ENCODE measurements around the gene DLX4. TPM values are rescaled to one million over a fixed set of nuclear protein-coding genes. Genes with fewer than 3 reads are reported as not detected.

Gene DLX4
- total and polyA plus RNA-seq, 3 experiments from 2014 or later, result 0.58 to 0.88 TPM; not detected in 1

DNA sequence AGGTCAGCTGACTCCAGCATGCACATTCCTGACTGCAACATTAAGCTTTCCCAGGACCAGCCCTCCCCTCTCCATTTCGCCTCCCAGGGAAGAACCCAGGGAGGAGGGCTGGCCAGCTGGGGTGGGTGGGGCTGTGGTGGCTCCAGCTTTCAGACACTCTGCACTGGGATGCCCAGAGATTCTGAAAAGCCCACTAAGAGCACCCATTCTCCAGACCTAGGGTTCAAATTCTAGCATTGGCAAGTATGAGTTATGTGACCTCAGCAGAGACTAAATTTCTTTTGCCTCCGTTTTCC lies 18.2 kb downstream of the DLX4 start:
- peaks cover 20% of the 10 kb centered on the region for H3K27me3 ChIP-seq (ENCODE audit: insufficient read depth, low read length, poor library complexity, severe bottlenecking)

DNA sequence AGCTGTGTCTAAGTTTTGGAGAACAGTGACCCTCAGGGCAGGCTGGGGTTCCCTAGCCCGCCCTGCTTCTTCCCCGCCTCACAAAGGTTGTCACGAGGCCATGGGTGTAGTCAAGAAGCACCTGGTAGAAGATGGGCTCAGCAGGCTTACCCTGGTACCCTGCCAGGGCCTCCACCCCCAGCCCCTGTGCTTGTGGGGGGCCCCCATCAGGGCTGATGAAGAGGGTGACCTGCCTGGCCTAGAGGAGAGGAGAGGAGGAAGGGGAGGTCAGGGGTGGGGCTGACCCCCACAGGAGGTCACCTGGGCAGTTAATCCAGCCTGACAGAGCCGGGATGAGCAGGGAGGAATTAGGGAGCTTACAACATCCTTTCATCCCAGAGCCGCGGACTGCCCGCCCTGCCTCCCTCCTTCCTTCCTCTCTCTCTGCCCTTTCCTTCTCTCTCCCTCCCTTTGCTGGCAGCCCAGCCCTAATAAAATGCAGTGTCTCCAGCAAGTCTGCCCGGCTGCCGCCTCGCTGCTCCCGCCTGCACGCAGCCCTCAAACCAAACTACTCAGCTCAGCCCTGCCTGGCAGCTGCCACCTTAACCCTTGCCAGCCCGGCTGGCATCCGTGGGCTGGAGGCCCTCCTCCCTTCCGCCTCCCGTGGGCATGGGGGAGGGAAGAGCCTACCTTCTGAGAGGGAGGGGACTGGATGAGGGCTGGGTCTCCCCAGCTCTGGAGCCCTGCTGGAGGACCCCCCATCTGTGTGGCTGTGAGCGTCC lies 18.9 kb downstream of the DLX4 start:
- peaks cover 41 to 77% of the 10 kb centered on the region in 2 donors for H3K27me3 Mint-ChIP-seq
- H3K4me3 Mint-ChIP-seq, result no peak overlapping the region

More for the DNA sequence above, 18.2 kb downstream of the DLX4 start:
- Mint-ChIP-seq H3K4me3 (no peak overlapping the region), H3K4me1 (no peaks in the 10 kb centered on the region), H3K36me3 (peaks cover 0 to 3% (median 0%) of the 10 kb centered on the region in 3 donors), H3K27ac (no peak overlapping the region), H3K9me3 (no peaks in the 10 kb centered on the region), H3K27me3 (peaks cover 40 to 73% of the 10 kb centered on the region in 2 donors)
- Histone ChIP-seq H3K9me3 (ENCODE audit: low read length) (no peaks in the 10 kb centered on the region), H3K27ac (ENCODE audit: low read depth, low read length) (no peak overlapping the region), H3K36me3 (ENCODE audit: insufficient read depth, low read length) (no peaks in the 10 kb centered on the region), H3K4me3 (ENCODE audit: low read length) (no peak overlapping the region), H3K4me1 (ENCODE audit: insufficient read depth, low read length) (no peaks in the 10 kb centered on the region)
- no peak for DNase-seq
- POLR2A ChIA-PET, result no interaction called here
- CTCF ChIA-PET, result interaction anchor here (2.0 to 3.6 kb wide), 3 partner anchors 10 to 35 kb away, joined by 5 to 28 read pairs (median 11); no protein-coding TSS in a partner anchor

DNA sequence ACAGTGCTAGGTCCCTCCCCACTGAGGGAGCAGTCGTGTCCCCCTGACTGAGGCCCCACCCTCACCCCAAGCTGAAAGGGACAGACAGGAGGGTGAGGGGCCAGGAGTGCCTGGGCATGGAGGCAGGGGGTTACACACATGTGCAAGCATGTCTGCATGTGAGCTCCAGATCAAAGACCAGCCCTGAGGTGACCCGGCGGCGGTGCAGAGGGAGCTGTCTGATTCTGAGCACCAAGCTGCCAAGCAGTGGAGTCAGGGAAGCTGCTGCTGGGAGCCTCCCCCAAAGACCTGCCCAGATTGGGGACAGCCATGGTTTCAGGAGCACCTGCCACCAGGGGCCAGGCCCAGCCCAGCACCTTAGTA lies 20.5 kb downstream of the DLX4 start:
- POLR2A ChIA-PET, result no interaction called here
- H3K9me3 ChIP-seq (ENCODE audit: low read length), result no peaks in the 10 kb centered on the region
- peaks cover 38% of the 10 kb centered on the region for H3K27me3 ChIP-seq (ENCODE audit: insufficient read depth, low read length, poor library complexity, severe bottlenecking)
- peaks cover 8 to 13% (median 12%) of the 10 kb centered on the region in 3 donors for H3K4me1 Mint-ChIP-seq
- H3K27ac Mint-ChIP-seq, result no peak overlapping the region
- peaks cover 0 to 3% (median 0%) of the 10 kb centered on the region in 3 donors for H3K36me3 Mint-ChIP-seq
- CTCF ChIA-PET, result interaction anchor here (0.9 to 1.4 kb wide), 4 partner anchors 9 to 433 kb away, joined by 3 to 6 read pairs (median 4); no protein-coding TSS in a partner anchor
- H3K4me3 Mint-ChIP-seq, result no peak overlapping the region
- H3K4me3 ChIP-seq (ENCODE audit: low read length), result no peak overlapping the region
- no peak for DNase-seq
- H3K9me3 Mint-ChIP-seq, result no peaks in the 10 kb centered on the region
- H3K36me3 ChIP-seq (ENCODE audit: insufficient read depth, low read length), result no peaks in the 10 kb centered on the region
- H3K27me3 Mint-ChIP-seq, result peaks cover 45 to 76% of the 10 kb centered on the region in 2 donors
- peaks cover 6% of the 10 kb centered on the region for H3K4me1 ChIP-seq (ENCODE audit: insufficient read depth, low read length)
- H3K27ac ChIP-seq (ENCODE audit: low read depth, low read length), result no peak overlapping the region

More for the DNA sequence above, 18.9 kb downstream of the DLX4 start:
- DNase-seq, result no peak
- H3K9me3 ChIP-seq (ENCODE audit: low read length), result no peaks in the 10 kb centered on the region
- no peaks in the 10 kb centered on the region for H3K36me3 ChIP-seq (ENCODE audit: insufficient read depth, low read length)
- H3K4me3 ChIP-seq (ENCODE audit: low read length), result no peak overlapping the region
- H3K27ac Mint-ChIP-seq, result no peak overlapping the region
- ChIA-PET CTCF (interaction anchor here (1.1 to 3.6 kb wide), 4 partner anchors 9 to 36 kb away, joined by 3 to 28 read pairs (median 8); no protein-coding TSS in a partner anchor), POLR2A (no interaction called here)
- H3K27me3 ChIP-seq (ENCODE audit: insufficient read depth, low read length, poor library complexity, severe bottlenecking), result peaks cover 26% of the 10 kb centered on the region
- no peaks in the 10 kb centered on the region for H3K9me3 Mint-ChIP-seq
- no peak overlapping the region for H3K27ac ChIP-seq (ENCODE audit: low read depth, low read length)
- peaks cover 0 to 2% (median 2%) of the 10 kb centered on the region in 3 donors for H3K4me1 Mint-ChIP-seq
- peaks cover 0 to 3% (median 0%) of the 10 kb centered on the region in 3 donors for H3K36me3 Mint-ChIP-seq
- no peaks in the 10 kb centered on the region for H3K4me1 ChIP-seq (ENCODE audit: insufficient read depth, low read length)

DNA sequence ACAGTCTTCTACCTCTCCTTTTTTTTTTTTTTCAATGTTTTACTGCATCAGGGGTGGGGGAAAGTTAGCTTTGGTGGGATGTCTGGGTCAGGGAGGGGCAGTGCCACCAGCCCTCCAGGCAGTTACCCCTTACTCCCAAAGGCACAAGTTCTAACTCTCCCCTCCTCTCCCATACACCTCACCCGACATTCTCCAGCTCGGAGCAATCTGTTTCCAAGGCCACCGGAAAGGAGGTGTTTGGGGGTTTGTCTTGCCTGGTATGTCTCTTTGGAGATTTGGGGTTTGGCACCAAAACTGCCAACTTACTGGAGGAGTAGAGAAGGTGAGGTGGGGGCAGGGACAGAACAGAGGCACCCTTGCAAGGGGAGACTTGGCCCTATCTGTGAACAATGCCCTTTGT lies 21.3 kb downstream of the DLX4 start:
- Histone ChIP-seq H3K9me3 (ENCODE audit: low read length) (no peaks in the 10 kb centered on the region), H3K27me3 (ENCODE audit: insufficient read depth, low read length, poor library complexity, severe bottlenecking) (peaks cover 47% of the 10 kb centered on the region), H3K4me3 (ENCODE audit: low read length) (no peak overlapping the region), H3K27ac (ENCODE audit: low read depth, low read length) (no peak overlapping the region), H3K4me1 (ENCODE audit: insufficient read depth, low read length) (peaks cover 14% of the 10 kb centered on the region), H3K36me3 (ENCODE audit: insufficient read depth, low read length) (no peaks in the 10 kb centered on the region)
- ChIA-PET POLR2A (no interaction called here), CTCF (interaction anchor here (0.6 to 1.4 kb wide), 5 partner anchors 8 to 434 kb away, joined by 3 to 6 read pairs (median 3); no protein-coding TSS in a partner anchor)
- Mint-ChIP-seq H3K27ac (peak overlapping the region in 1 of 8 donors; percentile 63), H3K27me3 (peaks cover 51 to 83% of the 10 kb centered on the region in 2 donors), H3K36me3 (peaks cover 0 to 3% (median 0%) of the 10 kb centered on the region in 3 donors), H3K9me3 (peaks cover 0 to 2% (median 0%) of the 10 kb centered on the region in 5 donors), H3K4me3 (peak overlapping the region in 1 of 7 donors; percentile 13), H3K4me1 (peaks cover 17 to 22% (median 18%) of the 10 kb centered on the region in 3 donors)
- DNase-seq, result no peak

DNA sequence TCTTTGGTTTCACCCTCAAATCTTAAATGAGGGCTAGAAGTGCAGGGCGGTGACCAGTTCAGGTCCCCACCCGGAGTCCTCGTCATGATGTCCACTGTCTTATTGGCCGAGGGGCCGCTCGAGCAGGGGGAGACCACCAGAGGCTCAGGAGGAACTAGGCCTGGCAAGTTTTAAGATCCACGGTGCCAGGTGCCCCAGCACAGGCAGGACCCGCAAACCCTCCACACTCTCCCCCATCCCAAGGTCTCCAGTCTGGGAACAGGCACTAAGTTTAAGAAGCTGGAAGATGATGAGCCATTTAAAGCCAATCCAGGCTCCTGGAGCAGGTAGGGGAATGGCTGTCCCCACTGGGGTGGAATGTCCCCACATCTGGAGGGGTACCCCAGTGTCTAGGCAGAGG lies 21.9 kb downstream of the DLX4 start:
- no peak overlapping the region for H3K4me3 ChIP-seq (ENCODE audit: low read length)
- peaks cover 51% of the 10 kb centered on the region for H3K27me3 ChIP-seq (ENCODE audit: insufficient read depth, low read length, poor library complexity, severe bottlenecking)
- H3K9me3 Mint-ChIP-seq, result peaks cover 0 to 2% (median 0%) of the 10 kb centered on the region in 5 donors
- peaks cover 20 to 26% (median 22%) of the 10 kb centered on the region in 3 donors for H3K4me1 Mint-ChIP-seq
- no peaks in the 10 kb centered on the region for H3K9me3 ChIP-seq (ENCODE audit: low read length)
- peak overlapping the region in 1 of 7 donors; percentile 13 for H3K4me3 Mint-ChIP-seq
- no peaks in the 10 kb centered on the region for H3K36me3 ChIP-seq (ENCODE audit: insufficient read depth, low read length)
- ChIA-PET CTCF (interaction anchor here (0.7 kb wide), 1 partner anchor 421 kb away, joined by 3 read pairs; no protein-coding TSS in a partner anchor), POLR2A (no interaction called here)
- peaks cover 0 to 3% (median 0%) of the 10 kb centered on the region in 3 donors for H3K36me3 Mint-ChIP-seq
- peaks cover 51 to 88% of the 10 kb centered on the region in 2 donors for H3K27me3 Mint-ChIP-seq
- no peak overlapping the region for H3K27ac Mint-ChIP-seq
- peaks cover 16% of the 10 kb centered on the region for H3K4me1 ChIP-seq (ENCODE audit: insufficient read depth, low read length)
- no peak for DNase-seq
- H3K27ac ChIP-seq (ENCODE audit: low read depth, low read length), result no peak overlapping the region

DNA sequence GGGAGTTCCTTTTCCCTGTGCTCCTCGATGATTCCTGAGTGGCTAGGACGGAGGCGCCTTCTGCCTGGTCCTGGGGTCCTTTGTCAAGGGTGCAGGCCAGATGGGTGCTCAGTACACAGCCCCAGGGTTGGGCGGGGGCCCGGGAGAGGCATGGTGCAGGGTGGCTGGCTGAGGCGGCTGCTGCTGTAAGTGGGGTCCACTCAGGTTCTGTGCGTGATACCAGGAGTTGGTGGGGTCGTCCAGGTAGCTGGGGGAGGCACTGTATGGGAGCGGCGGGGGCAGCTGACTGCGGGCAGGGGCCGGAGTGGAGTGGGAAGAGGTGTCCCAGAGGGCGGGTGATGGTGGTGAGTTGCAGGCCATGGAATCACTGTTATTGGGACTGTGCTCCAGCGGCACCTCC lies 22.4 kb downstream of the DLX4 start:
- H3K9me3 Mint-ChIP-seq, result peaks cover 0 to 2% (median 0%) of the 10 kb centered on the region in 5 donors
- DNase-seq, result no peak
- peaks cover 56% of the 10 kb centered on the region for H3K27me3 ChIP-seq (ENCODE audit: insufficient read depth, low read length, poor library complexity, severe bottlenecking)
- peaks cover 0 to 3% (median 0%) of the 10 kb centered on the region in 3 donors for H3K36me3 Mint-ChIP-seq
- H3K4me1 ChIP-seq (ENCODE audit: insufficient read depth, low read length), result peaks cover 16% of the 10 kb centered on the region
- no peaks in the 10 kb centered on the region for H3K9me3 ChIP-seq (ENCODE audit: low read length)
- CTCF ChIA-PET, result no interaction called here
- H3K4me1 Mint-ChIP-seq, result peaks cover 20 to 31% (median 24%) of the 10 kb centered on the region in 3 donors
- POLR2A ChIA-PET, result no interaction called here
- no peak overlapping the region for H3K27ac Mint-ChIP-seq
- H3K27ac ChIP-seq (ENCODE audit: low read depth, low read length), result no peak overlapping the region
- H3K27me3 Mint-ChIP-seq, result peaks cover 54 to 92% of the 10 kb centered on the region in 2 donors
- H3K4me3 ChIP-seq (ENCODE audit: low read length), result no peak overlapping the region
- no peak overlapping the region for H3K4me3 Mint-ChIP-seq
- H3K36me3 ChIP-seq (ENCODE audit: insufficient read depth, low read length), result no peaks in the 10 kb centered on the region

DNA sequence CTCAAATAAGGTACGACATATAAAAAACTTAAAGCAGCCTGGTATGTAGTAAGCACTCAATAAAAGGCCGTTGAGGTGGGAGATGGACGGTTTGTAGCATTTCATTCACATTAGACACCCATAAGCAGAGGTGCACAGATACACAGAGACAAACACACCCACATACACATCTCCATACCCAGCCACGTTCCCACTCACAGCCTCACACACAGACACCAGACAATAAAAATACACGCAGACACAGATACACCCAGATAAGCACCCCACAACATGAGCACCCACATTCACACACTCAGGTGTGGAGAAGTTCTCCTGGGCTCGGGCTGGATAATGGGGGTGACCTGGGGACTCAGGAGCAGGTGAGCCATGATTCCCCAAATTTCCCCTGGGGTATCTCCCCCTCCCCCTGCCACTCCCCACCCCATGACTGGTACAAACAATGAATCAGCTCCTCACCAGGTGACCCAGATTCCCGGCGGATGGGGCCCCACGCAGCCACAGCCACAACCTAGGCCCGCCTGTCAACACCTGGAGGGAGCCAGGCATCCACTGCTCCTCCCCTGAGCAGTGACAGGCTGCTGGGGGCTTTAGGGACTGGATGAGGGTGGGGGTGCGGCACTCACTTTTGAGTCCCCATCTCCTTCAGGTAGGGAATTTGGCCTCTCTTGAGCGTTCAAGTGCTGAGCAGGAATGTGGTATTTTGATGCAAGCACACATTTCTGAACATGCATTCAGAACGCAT lies 23.4 kb downstream of the DLX4 start:
- Histone ChIP-seq H3K9me3 (ENCODE audit: low read length) (no peaks in the 10 kb centered on the region), H3K27me3 (ENCODE audit: insufficient read depth, low read length, poor library complexity, severe bottlenecking) (peaks cover 54% of the 10 kb centered on the region), H3K4me1 (ENCODE audit: insufficient read depth, low read length) (peaks cover 16% of the 10 kb centered on the region), H3K27ac (ENCODE audit: low read depth, low read length) (no peak overlapping the region), H3K36me3 (ENCODE audit: insufficient read depth, low read length) (no peaks in the 10 kb centered on the region), H3K4me3 (ENCODE audit: low read length) (peak overlapping the region; percentile 41)
- H3K4me3 Mint-ChIP-seq, result peak overlapping the region; percentile 5 to 79 (median 69)
- CTCF ChIA-PET, result interaction anchor here (7.3 kb wide), 1 partner anchor 14 kb away, joined by 64 read pairs; no protein-coding TSS in a partner anchor
- H3K9me3 Mint-ChIP-seq, result peaks cover 0 to 2% (median 0%) of the 10 kb centered on the region in 5 donors
- POLR2A ChIA-PET, result no interaction called here
- peaks cover 20 to 37% (median 27%) of the 10 kb centered on the region in 3 donors for H3K4me1 Mint-ChIP-seq
- H3K27ac Mint-ChIP-seq, result no peak overlapping the region
- H3K36me3 Mint-ChIP-seq, result peaks cover 0 to 3% (median 0%) of the 10 kb centered on the region in 3 donors
- no peak for DNase-seq
- H3K27me3 Mint-ChIP-seq, result peaks cover 53 to 89% of the 10 kb centered on the region in 2 donors
